Endothelial cell of umbilical vein (primary cell): ENCODE measurements around the gene KLF5. TPM values are rescaled to one million over a fixed set of nuclear protein-coding genes. Genes with fewer than 3 reads are reported as not detected.

ENCODE experiments used
- BruUV-seq: library from RNA; stranded (reverse); fragments of 400-500 nt; replicated peaks from 2 replicates; lab custom pipeline; 2021; lab: Mats Ljungman, UMichigan
- CTCF ChIA-PET: fragments of 300-600, 350-600 bp; sonication (Branson Sonifier 250); formaldehyde crosslinking; loops from one replicate; lab custom pipeline; 2021; ENCODE audit warnings: antibody characterized with exemption, inconsistent platforms; lab: Charles Lee
- POLR2A ChIA-PET: fragments of 300-600, 350-600 bp; sonication (Branson Sonifier 250); formaldehyde crosslinking; loops from one replicate; lab custom pipeline; 2021; ENCODE audit warnings: antibody characterized with exemption, inconsistent platforms; lab: Charles Lee
- DNase-seq: peaks from one replicate; pipeline ENCODE4 v3.0.0-alpha.2; 2011; ENCODE audit warnings: low read depth, low spot score
- FAIRE-seq: peaks from 2 replicates; lab custom pipeline; 2011; peaks lifted over from hg19 to GRCh38; lab: Jason Lieb, UNC
- H2AFZ ChIP-seq: 2 replicates; pipeline ENCODE4 v1.6.0; 2012; ENCODE audit warnings: low read depth, low read length, control low read depth, inconsistent platforms
- H3K27ac ChIP-seq: 2 replicates; pipeline ENCODE4 v1.5.1; 2011; ENCODE audit warnings: low read depth, mild to moderate bottlenecking, control low read depth, low read length, moderate library complexity; ENCODE audit not compliant: insufficient read depth
- H3K27me3 ChIP-seq, 2 experiments: 2 replicates each; pipeline versions ENCODE4 v1.6.0 to v1.6.1; 2011; ENCODE audit warnings: low read length in 2 of 2, mixed read lengths in 1 of 2; ENCODE audit not compliant: control insufficient read depth in 2 of 2, insufficient read depth in 2 of 2
- H3K36me3 ChIP-seq, 2 experiments: 2 replicates in 1 of 2; 3 replicates in 1 of 2; pipeline ENCODE4 v1.5.1; 2011; ENCODE audit warnings: low read length in 2 of 2, mild to moderate bottlenecking in 1 of 2, moderate library complexity in 1 of 2; ENCODE audit not compliant: control insufficient read depth in 2 of 2, insufficient read depth in 2 of 2; ENCODE audit errors: extremely low read depth in 1 of 2
- H3K4me1 ChIP-seq: 3 replicates; pipeline ENCODE4 v1.5.1; 2011; ENCODE audit warnings: mild to moderate bottlenecking, low read length; ENCODE audit not compliant: control insufficient read depth, insufficient read depth; ENCODE audit errors: extremely low read depth
- H3K4me2 ChIP-seq: 2 replicates; pipeline ENCODE4 v1.6.1; 2011; ENCODE audit warnings: low read length, control low read depth, mixed read lengths; ENCODE audit not compliant: insufficient read depth
- H3K4me3 ChIP-seq, 3 experiments: fragments of 200-600 bp in 1 of 3; sonication (generic), shearing (Covaris generic) in 1 of 3; replicated peaks in 1 of 3; 2 replicates each; pipeline ENCODE4 v1.5.1; 2011 to 2016; ENCODE audit warnings: control low read depth in 3 of 3, low read length in 3 of 3, mild to moderate bottlenecking in 2 of 3, inconsistent platforms in 1 of 3, low read depth in 1 of 3, moderate library complexity in 1 of 3; ENCODE audit not compliant: insufficient read depth in 1 of 3
- H3K79me2 ChIP-seq: 2 replicates; pipeline ENCODE4 v1.6.0; 2012; ENCODE audit warnings: low read length, inconsistent platforms; ENCODE audit not compliant: control insufficient read depth, insufficient read depth
- H3K9ac ChIP-seq: replicated peaks from 2 replicates; pipeline ENCODE3; 2011; ENCODE audit warnings: low read length, control low read depth; ENCODE audit not compliant: insufficient read depth; ENCODE audit errors: extremely low read depth
- H3K9me1 ChIP-seq: replicated peaks from 3 replicates; pipeline ENCODE4 v1.6.0; 2011; ENCODE audit warnings: mild to moderate bottlenecking, low read length; ENCODE audit not compliant: control insufficient read depth, insufficient read depth; ENCODE audit errors: extremely low read depth
- H3K9me3 ChIP-seq: replicated peaks from 2 replicates; pipeline ENCODE4 v1.5.1; 2012; ENCODE audit warnings: low read length, inconsistent platforms; ENCODE audit not compliant: control insufficient read depth, insufficient read depth
- H4K20me1 ChIP-seq: replicated peaks from 2 replicates; pipeline ENCODE3; 2011; ENCODE audit warnings: mild to moderate bottlenecking, low read length; ENCODE audit not compliant: control insufficient read depth, insufficient read depth; ENCODE audit errors: extremely low read depth
- CTCF ChIP-seq, 2 donors: IDR thresholded peaks; 1 replicate in 1 of 2; 2 replicates in 1 of 2; pipeline ENCODE4 v1.5.1; 2011; ENCODE audit warnings: low read length in 2 of 2, mild to moderate bottlenecking in 2 of 2, moderate library complexity in 2 of 2, control low read depth in 1 of 2, inconsistent platforms in 1 of 2, low read depth in 1 of 2; ENCODE audit not compliant: insufficient read depth in 1 of 2; ENCODE audit errors: extremely low read depth in 1 of 2
- EZH2 ChIP-seq: IDR thresholded peaks from 2 replicates; pipeline ENCODE4 v1.6.1; 2012; ENCODE audit warnings: borderline replicate concordance, low read depth, mild to moderate bottlenecking, moderate library complexity, low read length, inconsistent platforms; ENCODE audit not compliant: severe bottlenecking
- FOS ChIP-seq: IDR thresholded peaks from 2 replicates; pipeline ENCODE4 v1.6.1; 2011; ENCODE audit warnings: mild to moderate bottlenecking, low read length, moderate library complexity, borderline replicate concordance; ENCODE audit not compliant: insufficient read depth
- GATA2 ChIP-seq: IDR thresholded peaks from 2 replicates; pipeline ENCODE4 v1.7.0; 2011; ENCODE audit warnings: low read depth, mild to moderate bottlenecking, moderate library complexity, mixed read lengths, low read length; ENCODE audit not compliant: insufficient read length, insufficient read depth
- JUN ChIP-seq: IDR thresholded peaks from 2 replicates; pipeline ENCODE4 v1.6.1; 2011; ENCODE audit warnings: borderline replicate concordance, low read depth; ENCODE audit not compliant: insufficient read length, insufficient read depth
- MAX ChIP-seq: IDR thresholded peaks from 2 replicates; pipeline ENCODE4 v1.6.1; 2011; ENCODE audit not compliant: insufficient read depth, insufficient read length
- MYC ChIP-seq: IDR thresholded peaks from one replicate; pipeline ENCODE4 v1.6.1; 2011; ENCODE audit warnings: mild to moderate bottlenecking, low read depth, low read length
- dilution Hi-C: fragments of 300-500 bp; cut with MboI; formaldehyde crosslinking; loops from one replicate; pipeline ENCODE4 v1.15.0; 2019; ENCODE audit warnings: low sequenced_read_pairs; ENCODE audit not compliant: extremely low pct_ligation_motif_present
- intact Hi-C: fragments of 100-400 bp; cut with micrococcal nuclease; formaldehyde crosslinking; loops from one replicate; pipeline ENCODE4 v1.10.0; 2022
- polyA plus RNA-seq, 4 experiments: library from polyadenylated mRNA; depleted of rRNA in 3 of 4; stranded (reverse) in 3 of 4; unstranded in 1 of 4; fragments of >200 nt; gene quantifications; 2 replicates each; pipeline versions ENCODE4 v1.2.1 to v1.2.3, GENCODE V29; 2011 to 2012; ENCODE audit warnings: missing spikeins in 1 of 4
- total RNA-seq: library from RNA; stranded (reverse); gene quantifications from 2 replicates; pipeline ENCODE4 v1.2.3, GENCODE V29; 2021

The KLF5 gene
- total and polyA plus RNA-seq, 2 donors (not counting 3 experiments of a cell fraction or from before 2014, with no cell fraction given), result 1.7 to 4.0 TPM

- Histone ChIP-seq H3K4me2 (peak overlapping the region; percentile 79), H3K4me1 (peaks cover 37% of the 10 kb centered on the region), H3K27ac (no peak overlapping the region), H2AFZ (no peak overlapping the region), H4K20me1 (no peaks in the 10 kb centered on the region), H3K9ac (no peak overlapping the region), H3K36me3 (no peaks in the 10 kb centered on the region), H3K4me3 (no peak overlapping the region), H3K27me3 (no peaks in the 10 kb centered on the region), H3K79me2 (no peaks in the 10 kb centered on the region), H3K9me1 (no peaks in the 10 kb centered on the region), H3K9me3 (no peaks in the 10 kb centered on the region)
- CTCF ChIA-PET, result interaction anchor here (1.2 kb wide), 2 partner anchors 80 to 83 kb away, joined by 3 read pairs; no protein-coding TSS in a partner anchor
- no TSS peak for BruUV-seq
- POLR2A ChIA-PET, result interaction anchor here (0.6 kb wide), 2 partner anchors 31 to 140 kb away, joined by 4 to 5 read pairs; no protein-coding TSS in a partner anchor
- DNase-seq (no peak), FAIRE-seq (no peak)
- dilution Hi-C loops, result no loop called here
- intact Hi-C loops, result loop anchor here (1.0 to 5.0 kb wide), 4 partner anchors 32 to 619 kb away; partner anchors contain the start of gene DIS3
- TF ChIP-seq JUN, result no peak
- no peak for TF ChIP-seq MYC
- no peak for TF ChIP-seq FOS
- TF ChIP-seq EZH2, result no peak
- no peak for TF ChIP-seq GATA2
- TF ChIP-seq CTCF (IDR thresholded peaks at IDR 0.05; ENCODE audit: extremely low read depth in 1 of 2, insufficient read depth in 1 of 2, low read depth in 1 of 2, low read length in 2 of 2), result no peak
- TF ChIP-seq MAX, result no peak
Measured at GRCh38 chr13:73058064-73058313, 816 bp upstream of the KLF5 start.
